ENCODE results near the gene FCGBP.

DNA sequence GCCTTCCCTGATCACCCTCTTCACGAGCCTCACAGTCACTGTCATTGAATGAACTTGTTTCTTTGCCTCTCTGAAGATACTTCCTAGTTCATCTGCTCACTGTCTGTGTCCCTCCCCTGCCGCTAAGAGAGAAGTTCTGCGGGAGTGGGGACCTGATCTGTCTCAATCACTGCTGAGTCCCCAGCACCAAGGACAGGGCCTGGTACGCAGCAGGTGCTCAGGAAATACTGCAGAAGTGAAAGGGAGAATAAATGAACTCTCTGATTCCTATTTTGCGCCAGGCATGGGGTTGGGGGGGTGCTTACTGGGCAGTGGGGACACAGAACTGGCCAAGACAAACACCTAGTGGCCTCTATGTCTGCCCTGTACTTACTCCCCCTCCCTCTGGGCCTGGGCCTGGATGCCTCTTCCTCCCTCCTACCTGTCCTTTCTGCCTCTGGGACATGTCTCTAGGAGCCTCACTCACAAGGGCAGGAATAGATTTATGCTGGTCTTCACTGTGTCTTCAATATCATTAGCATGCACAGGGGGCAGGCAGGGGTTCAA lies 17.5 kb downstream of the FCGBP start:
- TF ChIP-seq, protein P1, sequence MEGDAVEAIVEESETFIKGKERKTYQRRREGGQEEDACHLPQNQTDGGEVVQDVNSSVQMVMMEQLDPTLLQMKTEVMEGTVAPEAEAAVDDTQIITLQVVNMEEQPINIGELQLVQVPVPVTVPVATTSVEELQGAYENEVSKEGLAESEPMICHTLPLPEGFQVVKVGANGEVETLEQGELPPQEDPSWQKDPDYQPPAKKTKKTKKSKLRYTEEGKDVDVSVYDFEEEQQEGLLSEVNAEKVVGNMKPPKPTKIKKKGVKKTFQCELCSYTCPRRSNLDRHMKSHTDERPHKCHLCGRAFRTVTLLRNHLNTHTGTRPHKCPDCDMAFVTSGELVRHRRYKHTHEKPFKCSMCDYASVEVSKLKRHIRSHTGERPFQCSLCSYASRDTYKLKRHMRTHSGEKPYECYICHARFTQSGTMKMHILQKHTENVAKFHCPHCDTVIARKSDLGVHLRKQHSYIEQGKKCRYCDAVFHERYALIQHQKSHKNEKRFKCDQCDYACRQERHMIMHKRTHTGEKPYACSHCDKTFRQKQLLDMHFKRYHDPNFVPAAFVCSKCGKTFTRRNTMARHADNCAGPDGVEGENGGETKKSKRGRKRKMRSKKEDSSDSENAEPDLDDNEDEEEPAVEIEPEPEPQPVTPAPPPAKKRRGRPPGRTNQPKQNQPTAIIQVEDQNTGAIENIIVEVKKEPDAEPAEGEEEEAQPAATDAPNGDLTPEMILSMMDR (optimal IDR thresholded peaks at IDR 0.05 in 1 of 3, IDR thresholded peaks at IDR 0.05 in 1 of 3, conservative IDR thresholded peaks at IDR 0.05 in 1 of 3; ENCODE audit: extremely low read depth in 1 of 3, insufficient read depth in 2 of 3, low read length in 3 of 3): no peak
- no peak for TF ChIP-seq EZH2 (IDR thresholded peaks at IDR 0.05; ENCODE audit: low read length)

Measured in keratinocyte (primary cell).